Sigmoid colon (tissue), 3 donors: ENCODE measurements around the gene TMEM115.

Experiments
- POLR2A ChIP-seq, 2 donors: fragments of 450-650 bp; IDR thresholded peaks; one replicate each; pipeline ENCODE4 v1.6.1; 2016; ENCODE audit warnings: antibody characterized with exemption in 2 of 2, mild to moderate bottlenecking in 2 of 2, moderate library complexity in 2 of 2
- TF ChIP-seq, protein P1 (sequence below), 4 experiments: fragments of 450-650 bp in 3 of 4; fragments of 200-600 bp in 1 of 4; IDR thresholded peaks; one replicate each; pipeline ENCODE4 v1.5.1; 2016 to 2019; ENCODE audit warnings: antibody characterized with exemption in 4 of 4, mild to moderate bottlenecking in 3 of 4, moderate library complexity in 2 of 4

DNA sequence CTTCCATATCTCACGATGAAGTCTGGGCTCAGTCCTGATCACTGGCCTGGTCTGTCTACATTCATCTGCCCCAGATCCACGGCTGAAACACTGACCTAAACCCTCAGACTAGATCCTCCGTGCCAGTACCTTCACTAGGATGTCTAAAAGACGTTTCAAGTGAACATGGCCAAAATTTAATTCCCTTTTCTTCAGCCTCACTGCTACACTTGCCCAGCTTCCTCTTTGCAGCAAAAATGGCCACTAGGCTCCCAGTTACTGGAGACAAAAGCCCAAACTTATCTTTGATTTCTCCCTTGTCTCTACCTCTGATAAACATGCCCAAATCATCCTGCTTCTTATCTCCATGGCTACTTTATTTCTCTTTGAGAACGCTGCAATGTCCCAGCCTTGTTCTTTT, 20.4 kb downstream of the TMEM115 start:
- no peak for TF ChIP-seq POLR2A (IDR thresholded peaks at IDR 0.05)
- TF ChIP-seq, protein P1, sequence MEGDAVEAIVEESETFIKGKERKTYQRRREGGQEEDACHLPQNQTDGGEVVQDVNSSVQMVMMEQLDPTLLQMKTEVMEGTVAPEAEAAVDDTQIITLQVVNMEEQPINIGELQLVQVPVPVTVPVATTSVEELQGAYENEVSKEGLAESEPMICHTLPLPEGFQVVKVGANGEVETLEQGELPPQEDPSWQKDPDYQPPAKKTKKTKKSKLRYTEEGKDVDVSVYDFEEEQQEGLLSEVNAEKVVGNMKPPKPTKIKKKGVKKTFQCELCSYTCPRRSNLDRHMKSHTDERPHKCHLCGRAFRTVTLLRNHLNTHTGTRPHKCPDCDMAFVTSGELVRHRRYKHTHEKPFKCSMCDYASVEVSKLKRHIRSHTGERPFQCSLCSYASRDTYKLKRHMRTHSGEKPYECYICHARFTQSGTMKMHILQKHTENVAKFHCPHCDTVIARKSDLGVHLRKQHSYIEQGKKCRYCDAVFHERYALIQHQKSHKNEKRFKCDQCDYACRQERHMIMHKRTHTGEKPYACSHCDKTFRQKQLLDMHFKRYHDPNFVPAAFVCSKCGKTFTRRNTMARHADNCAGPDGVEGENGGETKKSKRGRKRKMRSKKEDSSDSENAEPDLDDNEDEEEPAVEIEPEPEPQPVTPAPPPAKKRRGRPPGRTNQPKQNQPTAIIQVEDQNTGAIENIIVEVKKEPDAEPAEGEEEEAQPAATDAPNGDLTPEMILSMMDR (IDR thresholded peaks at IDR 0.05) = no peak
